Measurements from ENCODE around the gene PSMA7. TPM values are rescaled to one million over a fixed set of nuclear protein-coding genes. Genes with fewer than 3 reads are reported as not detected.

PSMA7 gene
- total and polyA plus RNA-seq, 2 donors (not counting 1 experiment from before 2014, with no cell fraction given), result 140 to 252 TPM

GRCh38 chr20:62143957-62144825 is 997 bp upstream of the PSMA7 start:
- peak overlapping the region in 4 of 5 experiments; percentile 55 to 88 (median 68) for H3K4me3 ChIP-seq (ENCODE audit: control extremely low read depth in 1 of 5, extremely low read depth in 1 of 5, insufficient read depth in 1 of 5, low read depth in 2 of 5, low read length in 4 of 5)
- POLR2A ChIA-PET, result interaction anchor here (2.0 kb wide), 1 partner anchor 22 kb away, joined by 6 read pairs; the partner anchor contains the start of gene LSM14B
- H3K9ac ChIP-seq (ENCODE audit: low read length), result peak overlapping the region; percentile 71
- H3K9me3 Mint-ChIP-seq (ENCODE audit: insufficient read depth), result no peaks in the 10 kb centered on the region
- H3K79me2 ChIP-seq (ENCODE audit: control insufficient read depth, insufficient read depth, low read length), result peaks cover 69% of the 10 kb centered on the region
- no peaks in the 10 kb centered on the region for H3K27me3 ChIP-seq (replicated peaks in 1 of 4; ENCODE audit: control extremely low read depth in 1 of 4, control insufficient read depth in 3 of 4, insufficient read depth in 4 of 4, low read length in 3 of 4)
- H3K27ac ChIP-seq (ENCODE audit: low read length in 2 of 2), result peak overlapping the region; percentile 10 to 22
- peak overlapping the region; percentile 70 for H2AFZ ChIP-seq (ENCODE audit: insufficient read depth, low read depth, low read length, poor library complexity, severe bottlenecking)
- H4K20me1 ChIP-seq (ENCODE audit: control insufficient read depth, insufficient read depth, low read length, poor library complexity, severe bottlenecking), result peaks cover 70% of the 10 kb centered on the region
- no peaks in the 10 kb centered on the region for H3K27me3 Mint-ChIP-seq
- intact Hi-C loops (cut with micrococcal nuclease), result loop anchor here (1.0 to 5.0 kb wide), 5 partner anchors 22 to 651 kb away; partner anchors contain the start of genes LSM14B, OSBPL2 and TAF4
- H3K4me1 Mint-ChIP-seq, result peaks cover 40% of the 10 kb centered on the region
- ATAC-seq (ENCODE audit: low read depth), result peak; percentile 0
- peaks cover 0 to 13% of the 10 kb centered on the region in 2 experiments for H3K36me3 ChIP-seq (replicated peaks in 1 of 2; ENCODE audit: control extremely low read depth in 1 of 2, control insufficient read depth in 1 of 2, extremely low read depth in 1 of 2, insufficient read depth in 2 of 2, low read length in 1 of 2)
- CTCF ChIA-PET, result interaction anchor here (0.9 to 2.8 kb wide), 4 partner anchors 8 to 133 kb away, joined by 3 to 10 read pairs (median 4); partner anchors contain the start of gene LSM14B
- no peak for TF ChIP-seq EZH2 (IDR thresholded peaks at IDR 0.05; ENCODE audit: borderline replicate concordance, insufficient read depth, low read depth, low read length, poor library complexity, severe bottlenecking)
- TF ChIP-seq, protein P1, sequence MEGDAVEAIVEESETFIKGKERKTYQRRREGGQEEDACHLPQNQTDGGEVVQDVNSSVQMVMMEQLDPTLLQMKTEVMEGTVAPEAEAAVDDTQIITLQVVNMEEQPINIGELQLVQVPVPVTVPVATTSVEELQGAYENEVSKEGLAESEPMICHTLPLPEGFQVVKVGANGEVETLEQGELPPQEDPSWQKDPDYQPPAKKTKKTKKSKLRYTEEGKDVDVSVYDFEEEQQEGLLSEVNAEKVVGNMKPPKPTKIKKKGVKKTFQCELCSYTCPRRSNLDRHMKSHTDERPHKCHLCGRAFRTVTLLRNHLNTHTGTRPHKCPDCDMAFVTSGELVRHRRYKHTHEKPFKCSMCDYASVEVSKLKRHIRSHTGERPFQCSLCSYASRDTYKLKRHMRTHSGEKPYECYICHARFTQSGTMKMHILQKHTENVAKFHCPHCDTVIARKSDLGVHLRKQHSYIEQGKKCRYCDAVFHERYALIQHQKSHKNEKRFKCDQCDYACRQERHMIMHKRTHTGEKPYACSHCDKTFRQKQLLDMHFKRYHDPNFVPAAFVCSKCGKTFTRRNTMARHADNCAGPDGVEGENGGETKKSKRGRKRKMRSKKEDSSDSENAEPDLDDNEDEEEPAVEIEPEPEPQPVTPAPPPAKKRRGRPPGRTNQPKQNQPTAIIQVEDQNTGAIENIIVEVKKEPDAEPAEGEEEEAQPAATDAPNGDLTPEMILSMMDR (IDR thresholded peaks at IDR 0.05), result no peak
- under 1% methylated on average over 97 of the region's 104 CpGs for WGBS (ENCODE audit: insufficient coverage)
- peak overlapping the region; percentile 84 for H3K27ac Mint-ChIP-seq
- H3K9me3 ChIP-seq (ENCODE audit: control extremely low read depth in 1 of 3, control insufficient read depth in 2 of 3, insufficient read depth in 1 of 3, low read length in 2 of 3), result no peaks in the 10 kb centered on the region
- DNase-seq, result peak; percentile 72
- H3K4me2 ChIP-seq (replicated peaks; ENCODE audit: low read depth, low read length, poor library complexity, severe bottlenecking), result peak overlapping the region; percentile 92
- H3K4me1 ChIP-seq (ENCODE audit: control insufficient read depth in 2 of 2, insufficient read depth in 2 of 2, low read length in 2 of 2), result peaks cover 24 to 29% of the 10 kb centered on the region in 2 donors
- peak overlapping the region; percentile 88 for H3K4me3 Mint-ChIP-seq
